K562 (cell line): ENCODE data around the gene FUT6. TPM values are rescaled to one million over a fixed set of nuclear protein-coding genes. Genes with fewer than 3 reads are reported as not detected.

Experiments used
- ATAC-seq: fragments of 200-7000 bp; cut with Tn5 transposase; 3 replicates; pipeline ENCODE4 v1.9.1; 2020; ENCODE audit warnings: moderate library complexity
- BruUV-seq: library from RNA; stranded (reverse); fragments of 400-500 nt; replicated peaks from 2 replicates; lab custom pipeline; 2021; lab: Mats Ljungman, UMichigan
- CTCF ChIA-PET: fragments of 300-600 bp; formaldehyde crosslinking; extraction: SDS; loops from one replicate; lab custom pipeline; 2021; ENCODE audit warnings: low intra/inter-chr PET ratio; lab: Yijun Ruan, JAX
- POLR2A ChIA-PET: fragments of 300-600, 350-650 bp; sonication (Branson Sonifier 250); formaldehyde crosslinking; extraction: SDS; loops from one replicate; lab custom pipeline; 2021; ENCODE audit warnings: antibody characterized with exemption, inconsistent platforms; lab: Yijun Ruan, JAX
- DNase-seq, 4 experiments: peaks; one replicate each; pipeline versions ENCODE4 v3.0.0 to v3.0.0-alpha.2; 2011 to 2018; ENCODE audit warnings: low spot score in 3 of 4, mixed read lengths in 3 of 4; ENCODE audit errors: extremely low read depth in 1 of 4
- FAIRE-seq: peaks from 2 replicates; lab custom pipeline; 2011; peaks lifted over from hg19 to GRCh38; lab: Jason Lieb, UNC
- H2AFZ ChIP-seq: 2 replicates; pipeline ENCODE4 v1.6.0; 2011; ENCODE audit warnings: low read depth, low read length, control low read depth, inconsistent platforms
- H3K27ac ChIP-seq: fragments of 200-600 bp; 3 replicates; pipeline ENCODE4 v1.8.0; 2011; ENCODE audit warnings: low read depth, mild to moderate bottlenecking, control low read depth, inconsistent platforms, low read length, moderate library complexity, mixed read lengths; ENCODE audit errors: extremely low read depth
- H3K27me3 ChIP-seq, 2 experiments: fragments of 300-600 bp in 1 of 2; 2 replicates in 1 of 2; 3 replicates in 1 of 2; pipeline versions ENCODE4 v1.6.0 to v1.8.0; 2011; ENCODE audit warnings: inconsistent platforms in 2 of 2, low read length in 2 of 2, mild to moderate bottlenecking in 1 of 2, mixed read lengths in 1 of 2, moderate library complexity in 1 of 2; ENCODE audit not compliant: control insufficient read depth in 2 of 2, insufficient read depth in 2 of 2
- H3K36me3 ChIP-seq: fragments of 300-600 bp; 3 replicates; pipeline ENCODE4 v1.8.0; 2011; ENCODE audit warnings: mild to moderate bottlenecking, low read length, inconsistent platforms; ENCODE audit not compliant: control insufficient read depth, insufficient read depth
- H3K4me1 ChIP-seq, 2 experiments: fragments of 200-600 bp in 1 of 2; replicated peaks in 1 of 2; 2 replicates in 1 of 2; 3 replicates in 1 of 2; pipeline versions ENCODE4 v1.5.1 to v1.8.0; 2011; ENCODE audit warnings: inconsistent platforms in 2 of 2, low read length in 2 of 2, mild to moderate bottlenecking in 1 of 2, mixed read lengths in 1 of 2, moderate library complexity in 1 of 2; ENCODE audit not compliant: control insufficient read depth in 2 of 2, insufficient read depth in 2 of 2
- H3K4me2 ChIP-seq: 2 replicates; pipeline ENCODE4 v1.6.1; 2011; ENCODE audit warnings: low read length, control low read depth, inconsistent platforms, mixed read lengths; ENCODE audit not compliant: insufficient read depth
- H3K4me3 ChIP-seq: fragments of 200-600 bp; sonication (generic), shearing (Covaris generic); 2 replicates; pipeline ENCODE4 v1.5.1; 2016; ENCODE audit warnings: control low read depth, inconsistent platforms
- H3K79me2 ChIP-seq: fragments of 200-600 bp; 3 replicates; pipeline ENCODE4 v1.8.0; 2011; ENCODE audit warnings: low read length, inconsistent platforms; ENCODE audit not compliant: control insufficient read depth, insufficient read depth
- H3K9ac ChIP-seq, 2 experiments: 2 replicates each; pipeline versions ENCODE4 v1.6.0 to v1.6.1; 2011; ENCODE audit warnings: low read depth in 2 of 2, low read length in 2 of 2, control low read depth in 1 of 2, inconsistent platforms in 1 of 2, mild to moderate bottlenecking in 1 of 2, mixed read lengths in 1 of 2; ENCODE audit not compliant: insufficient read depth in 1 of 2
- H3K9me1 ChIP-seq: one replicate; pipeline ENCODE4 v1.6.0; 2011; ENCODE audit warnings: inconsistent platforms, mild to moderate bottlenecking, low read length, moderate library complexity; ENCODE audit not compliant: control insufficient read depth, insufficient read depth
- H3K9me3 ChIP-seq: replicated peaks from 2 replicates; pipeline ENCODE4 v1.5.1; 2011; ENCODE audit warnings: low read depth, low read length, inconsistent platforms; ENCODE audit not compliant: control insufficient read depth, insufficient read depth
- H4K20me1 ChIP-seq: replicated peaks from 2 replicates; pipeline ENCODE4 v1.6.1; 2011; ENCODE audit warnings: low read length, inconsistent platforms, mixed read lengths; ENCODE audit not compliant: control insufficient read depth, insufficient read depth
- ARNT ChIP-seq, 2 experiments: fragments of 450-650 bp; IDR thresholded peaks; 2 replicates each; pipeline ENCODE4 v1.6.1; 2016; ENCODE audit warnings: mild to moderate bottlenecking in 1 of 2
- ATF7 ChIP-seq: fragments of 450-650 bp; IDR thresholded peaks from 2 replicates; pipeline ENCODE4 v1.7.1; 2014; ENCODE audit warnings: mild to moderate bottlenecking, moderate library complexity
- FOXK2 ChIP-seq, 2 experiments: fragments of 450-650 bp; IDR thresholded peaks in 1 of 2; conservative IDR thresholded peaks in 1 of 2; 2 replicates each; pipeline ENCODE4 v1.6.1; 2016; ENCODE audit warnings: low read depth in 2 of 2, mild to moderate bottlenecking in 1 of 2
- HNRNPH1 ChIP-seq: fragments of 200-400 bp; formaldehyde crosslinking; optimal IDR thresholded peaks from 2 replicates; pipeline ENCODE3; 2017; ENCODE audit warnings: low read depth, mild to moderate bottlenecking, low read length, moderate library complexity
- MBD2 ChIP-seq: sonication (generic); IDR thresholded peaks from 2 replicates; pipeline ENCODE4 v1.6.1; 2016; ENCODE audit warnings: low read depth, borderline replicate concordance
- NR4A1 ChIP-seq, 2 experiments: fragments of 250-450 bp in 1 of 2; fragments of 450-650 bp in 1 of 2; sonication (Bioruptor Pico) in 1 of 2; IDR thresholded peaks; 2 replicates each; pipeline versions ENCODE4 v1.4.0 to v1.6.1; 2016 to 2020; ENCODE audit warnings: mild to moderate bottlenecking in 2 of 2, missing compliant biosample characterization in 1 of 2, missing genetic modification characterization in 1 of 2, moderate library complexity in 1 of 2
- POLR2G ChIP-seq: fragments of 200-400 bp; formaldehyde crosslinking; IDR thresholded peaks from 2 replicates; pipeline ENCODE4 v1.6.1; 2017; ENCODE audit warnings: low read depth, mild to moderate bottlenecking, antibody characterized with exemption, low read length, moderate library complexity
- POU5F1 ChIP-seq: fragments of 150-350 bp; IDR thresholded peaks from 2 replicates; pipeline ENCODE4 v1.6.1; 2014; ENCODE audit warnings: borderline replicate concordance, low read length, low read depth, mild to moderate bottlenecking; ENCODE audit not compliant: partially characterized antibody
- RFX7 ChIP-seq: fragments of 250-450 bp; sonication (Bioruptor Pico); IDR thresholded peaks from 2 replicates; pipeline ENCODE4 v1.5.1; 2021; ENCODE audit warnings: mild to moderate bottlenecking
- SIRT6 ChIP-seq: IDR thresholded peaks from one replicate; pipeline ENCODE4 v1.6.1; 2012; ENCODE audit warnings: low read depth, mild to moderate bottlenecking, control low read depth, inconsistent platforms, low read length, moderate library complexity
- ZFX ChIP-seq: sonication (generic); formaldehyde crosslinking; IDR thresholded peaks from 2 replicates; pipeline ENCODE4 v1.8.0; 2022; ENCODE audit warnings: mild to moderate bottlenecking, missing genetic modification reagents, moderate library complexity
- ZNF175 ChIP-seq: fragments of 200-800 bp; sonication (Bioruptor generic); IDR thresholded peaks from 2 replicates; pipeline ENCODE4 v1.6.1; 2016; ENCODE audit warnings: low read depth, mild to moderate bottlenecking, missing genetic modification characterization, missing compliant biosample characterization
- WGBS: fragments of 100-300 bp; shearing (Covaris generic); methylation state at CpG from one replicate; pipeline ENCODE4 v1.1.6; 2016; ENCODE audit warnings: low coverage, mixed read lengths; ENCODE audit not compliant: insufficient coverage; ENCODE audit errors: missing lambda C conversion rate; 5-methylcytosine and 5-hydroxymethylcytosine counted together
- in situ Hi-C: fragments of 300-500 bp; cut with MboI; formaldehyde crosslinking; loops from 4 replicates; pipeline ENCODE4 v1.15.0; 2018; ENCODE audit warnings: inconsistent platforms, mixed read lengths
- intact Hi-C: fragments of 100-400 bp; cut with micrococcal nuclease; formaldehyde crosslinking; loops from 2 replicates; pipeline ENCODE4 v1.14.2; 2022
- polyA plus RNA-seq, 8 experiments: library from polyadenylated mRNA; depleted of rRNA in 4 of 8; stranded (reverse) in 5 of 8; unstranded in 3 of 8; fragments of >200 nt; fragmentation: Nextera tagmentation in 2 of 8; fragmentation: Illumina TruSeq in 1 of 8; extraction: Ambion mirVana in 2 of 8; extraction: Trizol in 1 of 8; gene quantifications; 2 replicates each; pipeline versions ENCODE4 v1.2.1 to v1.2.3, GENCODE V29; 2011 to 2014; ENCODE audit warnings: inconsistent platforms in 1 of 8, missing spikeins in 1 of 8
- total RNA-seq, 7 experiments: library from RNA; depleted of rRNA in 6 of 7; stranded (reverse); fragments of >200 nt in 6 of 7; fragmentation: Illumina TruSeq in 2 of 7; extraction: Trizol in 2 of 7; gene quantifications; 2 replicates each; pipeline versions ENCODE4 v1.2.1 to v1.2.3, GENCODE V29; 2011 to 2021; ENCODE audit warnings: low replicate concordance in 1 of 7
- TF ChIP-seq, protein P1 (sequence below): fragments of 450-650 bp; IDR thresholded peaks from 2 replicates; pipeline ENCODE4 v1.6.1; 2016
- TF ChIP-seq, protein P2 (sequence below): fragments of 250-450 bp; sonication (Bioruptor Pico); IDR thresholded peaks from 2 replicates; pipeline ENCODE4 v1.8.0; 2021; ENCODE audit warnings: mild to moderate bottlenecking, moderate library complexity

Gene FUT6
- total and polyA plus RNA-seq, 9 of the 15 experiments (the other 6 are each of a cell fraction or from before 2014, with no cell fraction given): 0.04 TPM; not detected in 8

DNA sequence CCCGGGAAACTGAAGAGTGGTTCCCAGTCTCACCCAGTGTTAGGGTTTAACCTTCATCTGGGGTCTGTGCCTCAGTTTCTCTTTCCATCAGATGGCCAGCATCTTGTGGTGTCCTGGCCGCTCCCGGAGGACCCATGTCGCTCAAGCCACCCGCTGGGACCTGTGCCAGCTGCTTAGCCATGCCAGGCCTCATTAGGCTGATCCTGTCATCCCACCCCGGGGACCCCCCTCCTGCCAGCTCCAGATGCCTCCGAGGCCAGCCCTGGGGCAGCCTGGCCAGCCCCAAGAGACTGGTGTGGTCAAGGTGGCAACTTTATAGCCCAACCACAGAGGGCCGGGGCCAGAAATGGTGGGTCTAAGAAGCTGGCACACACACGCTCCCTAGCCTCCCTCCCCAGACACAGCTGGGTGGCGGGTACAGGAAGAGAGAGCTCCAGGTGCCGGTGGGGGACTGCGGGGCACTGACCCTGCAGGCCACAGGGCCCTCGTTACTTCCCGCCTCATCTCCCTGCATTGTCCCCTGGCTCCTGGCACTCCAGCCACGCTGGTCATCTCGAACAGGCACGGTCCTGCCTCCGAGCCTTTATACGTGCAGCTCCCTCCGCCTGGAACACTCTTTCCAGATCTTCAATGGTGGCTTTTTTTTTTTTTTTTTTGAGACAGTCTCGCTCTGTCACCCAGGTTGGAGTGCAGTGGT lies 31.2 kb downstream of the FUT6 start:
- DNase-seq (no peak), ATAC-seq (no peak), FAIRE-seq (no peak)
- CTCF ChIA-PET: interaction anchor here (0.9 kb wide), 1 partner anchor 84 kb away, joined by 3 read pairs; no protein-coding TSS in a partner anchor
- no peaks in the 10 kb centered on the region for H3K79me2 ChIP-seq
- no peaks in the 10 kb centered on the region for H3K9me3 ChIP-seq
- no peaks in the 10 kb centered on the region for H3K9me1 ChIP-seq
- no peak overlapping the region for H3K27ac ChIP-seq
- WGBS: 85% methylated on average over 14 of the region's 21 CpGs
- intact Hi-C loops: loop anchor here (10.0 kb wide), 1 partner anchor 177 kb away; no protein-coding TSS in a partner anchor
- in situ Hi-C loops: no loop called here
- H3K9ac ChIP-seq: no peak overlapping the region; a peak in 1 of 4 replicates
- H3K4me3 ChIP-seq: no peak overlapping the region
- no peak overlapping the region for H2AFZ ChIP-seq
- POLR2A ChIA-PET: interaction anchor here (0.6 to 1.9 kb wide), 3 partner anchors 17 to 54 kb away, joined by 4 to 12 read pairs (median 5); partner anchors contain the start of gene DUS3L
- no peak overlapping the region for H3K4me2 ChIP-seq
- H4K20me1 ChIP-seq: no peaks in the 10 kb centered on the region
- H3K36me3 ChIP-seq: no peaks in the 10 kb centered on the region
- H3K27me3 ChIP-seq: no peaks in the 10 kb centered on the region
- no TSS peak for BruUV-seq
- peaks cover 5 to 34% of the 10 kb centered on the region in 2 experiments for H3K4me1 ChIP-seq
- TF ChIP-seq FOXK2 (conservative IDR thresholded peaks at IDR 0.05 in 1 of 2, IDR thresholded peaks at IDR 0.05 in 1 of 2; ENCODE audit: low read depth in 2 of 2): no peak
- TF ChIP-seq ATF7: no peak
- no peak for TF ChIP-seq POLR2G
- TF ChIP-seq, protein P1, sequence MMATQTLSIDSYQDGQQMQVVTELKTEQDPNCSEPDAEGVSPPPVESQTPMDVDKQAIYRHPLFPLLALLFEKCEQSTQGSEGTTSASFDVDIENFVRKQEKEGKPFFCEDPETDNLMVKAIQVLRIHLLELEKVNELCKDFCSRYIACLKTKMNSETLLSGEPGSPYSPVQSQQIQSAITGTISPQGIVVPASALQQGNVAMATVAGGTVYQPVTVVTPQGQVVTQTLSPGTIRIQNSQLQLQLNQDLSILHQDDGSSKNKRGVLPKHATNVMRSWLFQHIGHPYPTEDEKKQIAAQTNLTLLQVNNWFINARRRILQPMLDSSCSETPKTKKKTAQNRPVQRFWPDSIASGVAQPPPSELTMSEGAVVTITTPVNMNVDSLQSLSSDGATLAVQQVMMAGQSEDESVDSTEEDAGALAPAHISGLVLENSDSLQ: no peak
- no peak for TF ChIP-seq HNRNPH1
- TF ChIP-seq SIRT6: no peak
- TF ChIP-seq NR4A1 (CRISPR knock-in tag; IDR thresholded peaks at IDR 0.05): no peak
- no peak for TF ChIP-seq NR4A1 (tag; IDR thresholded peaks at IDR 0.05)
- TF ChIP-seq RFX7 (CRISPR knock-in tag): no peak
- no peak for TF ChIP-seq POU5F1
- no peak for TF ChIP-seq ZNF175 (CRISPR knock-in tag)
- no peak for TF ChIP-seq ZFX (CRISPR knock-in tag)
- no peak for TF ChIP-seq MBD2
- no peak for TF ChIP-seq ARNT (IDR thresholded peaks at IDR 0.05)
- TF ChIP-seq, protein P2, sequence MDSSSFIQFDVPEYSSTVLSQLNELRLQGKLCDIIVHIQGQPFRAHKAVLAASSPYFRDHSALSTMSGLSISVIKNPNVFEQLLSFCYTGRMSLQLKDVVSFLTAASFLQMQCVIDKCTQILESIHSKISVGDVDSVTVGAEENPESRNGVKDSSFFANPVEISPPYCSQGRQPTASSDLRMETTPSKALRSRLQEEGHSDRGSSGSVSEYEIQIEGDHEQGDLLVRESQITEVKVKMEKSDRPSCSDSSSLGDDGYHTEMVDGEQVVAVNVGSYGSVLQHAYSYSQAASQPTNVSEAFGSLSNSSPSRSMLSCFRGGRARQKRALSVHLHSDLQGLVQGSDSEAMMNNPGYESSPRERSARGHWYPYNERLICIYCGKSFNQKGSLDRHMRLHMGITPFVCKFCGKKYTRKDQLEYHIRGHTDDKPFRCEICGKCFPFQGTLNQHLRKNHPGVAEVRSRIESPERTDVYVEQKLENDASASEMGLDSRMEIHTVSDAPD (CRISPR knock-in tag): no peak
